Aorta (tissue), 5 donors: Measurements from ENCODE around the gene PAGE4. TPM values are rescaled to one million over a fixed set of nuclear protein-coding genes. Genes with fewer than 3 reads are reported as not detected.

Source experiments
- ATAC-seq: fragments of 200-7000 bp; cut with Tn5 transposase; one replicate; pipeline ENCODE4 v1.9.1; 2022; ENCODE audit warnings: moderate library complexity; ENCODE audit not compliant: low FRiP score
- DNase-seq, 2 donors: peaks; one replicate each; pipeline ENCODE4 v3.0.0-alpha.2; 2020
- H3K27ac ChIP-seq, 2 donors: one replicate each; pipeline ENCODE4 v1.5.1; 2013; ENCODE audit warnings: low read length in 2 of 2, mild to moderate bottlenecking in 2 of 2, moderate library complexity in 2 of 2, control low read depth in 1 of 2, inconsistent platforms in 1 of 2, low read depth in 1 of 2
- H3K27me3 ChIP-seq, 2 donors: one replicate each; pipeline ENCODE4 v1.6.1; 2013; ENCODE audit warnings: control low read depth in 1 of 2, low read length in 1 of 2, mild to moderate bottlenecking in 1 of 2, moderate library complexity in 1 of 2; ENCODE audit not compliant: insufficient read depth in 2 of 2, control insufficient read depth in 1 of 2
- H3K36me3 ChIP-seq, 2 donors: one replicate each; pipeline ENCODE4 v1.6.1; 2013; ENCODE audit warnings: control low read depth in 1 of 2, low read length in 1 of 2, mild to moderate bottlenecking in 1 of 2; ENCODE audit not compliant: insufficient read depth in 2 of 2, control insufficient read depth in 1 of 2
- H3K4me1 ChIP-seq, 2 donors: one replicate each; pipeline ENCODE4 v1.6.1; 2013; ENCODE audit warnings: low read length in 2 of 2, control low read depth in 1 of 2, mild to moderate bottlenecking in 1 of 2, moderate library complexity in 1 of 2; ENCODE audit not compliant: insufficient read depth in 2 of 2, control insufficient read depth in 1 of 2
- H3K4me3 ChIP-seq, 2 donors: one replicate each; pipeline ENCODE4 v1.5.1; 2013; ENCODE audit warnings: low read length in 2 of 2, control low read depth in 1 of 2, mild to moderate bottlenecking in 1 of 2
- H3K9me3 ChIP-seq: one replicate; pipeline ENCODE4 v1.6.1; 2013; ENCODE audit warnings: mild to moderate bottlenecking, low read length; ENCODE audit not compliant: control insufficient read depth
- WGBS, 2 donors: extraction: QIAGEN DNeasy Blood & Tissue Kit; methylation state at CpG; one replicate each; pipeline ENCODE4 v1.1.7; 2013; 5-methylcytosine and 5-hydroxymethylcytosine counted together
- intact Hi-C, 2 donors: fragments of 100-400 bp; cut with DNase I; formaldehyde crosslinking; loops; one replicate each; pipeline versions ENCODE4 v1.14.2 to v1.15.0; 2022
- polyA plus RNA-seq, 2 donors: library from polyadenylated mRNA; stranded (reverse); fragments of 200-250 nt; gene quantifications; one replicate each; pipeline ENCODE4 v1.2.3, GENCODE V29; 2013
- total RNA-seq, 2 donors: library from RNA; stranded (reverse); fragmentation: NEBNext Ultra II Directional; extraction: Animal tissue kit (Norgen Biotek cat#: 25700); gene quantifications; one replicate each; pipeline ENCODE4 v1.2.1, GENCODE V29; 2021
- donor health status: healthy with polysubstance abuse.
- donor health status: Bipolar disorder and iron deficiency.
- donor health status: DM: no; HTN: no; CAD: no.
- donor health status: DM: no; HTN: no; CAD: no.
- donor health status: DM: yes; HTN: yes; CAD: no.

The PAGE4 gene
- total and polyA plus RNA-seq, 4 donors: not detected

GRCh38 chrX:49858341-49858740 is 29.2 kb downstream of the PAGE4 start:
- Histone ChIP-seq H3K4me3 (no peak overlapping the region), H3K27ac (no peak overlapping the region), H3K36me3 (no peaks in the 10 kb centered on the region), H3K9me3 (no peaks in the 10 kb centered on the region), H3K27me3 (no peaks in the 10 kb centered on the region), H3K4me1 (no peaks in the 10 kb centered on the region)
- no peak for ATAC-seq
- WGBS, 2 donors: 36 to 51% methylated on average over 2 of the region's 2 CpGs
- intact Hi-C loops: no loop called here
- no peak for DNase-seq

- intact Hi-C loops: no loop called here
- Histone ChIP-seq H3K4me1 (no peaks in the 10 kb centered on the region), H3K9me3 (no peaks in the 10 kb centered on the region), H3K27me3 (no peaks in the 10 kb centered on the region), H3K27ac (no peak overlapping the region), H3K36me3 (no peaks in the 10 kb centered on the region), H3K4me3 (no peak overlapping the region)
- ATAC-seq (no peak), DNase-seq (no peak)
- 85 to 94% methylated on average over 1 of the region's 1 CpG for WGBS, 2 donors
Measured at GRCh38 chrX:49859491-49859890, 30.4 kb downstream of the PAGE4 start.

- intact Hi-C loops: no loop called here
- H3K9me3 ChIP-seq: no peaks in the 10 kb centered on the region
- no peak for DNase-seq
- H3K27ac ChIP-seq: no peak overlapping the region
- WGBS, 2 donors: 55 to 59% methylated on average over 2 of the region's 2 CpGs
- no peaks in the 10 kb centered on the region for H3K27me3 ChIP-seq
- H3K4me1 ChIP-seq: no peaks in the 10 kb centered on the region
- no peak overlapping the region for H3K4me3 ChIP-seq
- H3K36me3 ChIP-seq: no peaks in the 10 kb centered on the region
- ATAC-seq: no peak
Measured at GRCh38 chrX:49860867-49861535, 31.9 kb downstream of the PAGE4 start.

GRCh38 chrX:49862093-49862492 is 33.0 kb downstream of the PAGE4 start:
- Histone ChIP-seq H3K27ac (no peak overlapping the region), H3K4me1 (no peaks in the 10 kb centered on the region)
- intact Hi-C loops: no loop called here

GRCh38 chrX:49868739-49869138 is 39.6 kb downstream of the PAGE4 start:
- intact Hi-C loops: no loop called here
- H3K27ac ChIP-seq: no peak overlapping the region
- ATAC-seq (no peak), DNase-seq (no peak)
- no peaks in the 10 kb centered on the region for H3K9me3 ChIP-seq
- no peaks in the 10 kb centered on the region for H3K36me3 ChIP-seq
- H3K27me3 ChIP-seq: no peaks in the 10 kb centered on the region
- H3K4me3 ChIP-seq: no peak overlapping the region
- WGBS, 2 donors: 29 to 37% methylated on average over 1 of the region's 1 CpG
- no peaks in the 10 kb centered on the region for H3K4me1 ChIP-seq

More at GRCh38 chrX:49862093-49862492, 33.0 kb downstream of the PAGE4 start:
- H3K9me3 ChIP-seq: no peaks in the 10 kb centered on the region
- no peak overlapping the region for H3K4me3 ChIP-seq
- no peaks in the 10 kb centered on the region for H3K36me3 ChIP-seq
- no peaks in the 10 kb centered on the region for H3K27me3 ChIP-seq
- ATAC-seq: no peak
- no peak for DNase-seq

GRCh38 chrX:49876750-49877149 is 47.6 kb downstream of the PAGE4 start:
- Histone ChIP-seq H3K4me1 (peaks cover 0 to 2% of the 10 kb centered on the region in 2 donors), H3K9me3 (no peaks in the 10 kb centered on the region), H3K27me3 (peaks cover 0 to 8% of the 10 kb centered on the region in 2 donors), H3K27ac (no peak overlapping the region), H3K36me3 (no peaks in the 10 kb centered on the region), H3K4me3 (no peak overlapping the region)
- WGBS, 2 donors: 18 to 22% methylated on average over 3 of the region's 3 CpGs
- no peak for DNase-seq
- intact Hi-C loops: loop anchor here in 1 of 2 donors (5.0 kb wide), 1 partner anchor 584 kb away; no protein-coding TSS in a partner anchor
- no peak for ATAC-seq

- DNase-seq (no peak), ATAC-seq (no peak)
- Histone ChIP-seq H3K4me3 (no peak overlapping the region), H3K36me3 (peaks cover 0 to under 1% of the 10 kb centered on the region in 2 donors), H3K27ac (no peak overlapping the region), H3K4me1 (peaks cover 0 to 2% of the 10 kb centered on the region in 2 donors), H3K9me3 (no peaks in the 10 kb centered on the region), H3K27me3 (peaks cover 0 to 8% of the 10 kb centered on the region in 2 donors)
- intact Hi-C loops: loop anchor here in 1 of 2 donors (5.0 kb wide), 1 partner anchor 585 kb away; no protein-coding TSS in a partner anchor
- 62 to 73% methylated on average over 5 of the region's 5 CpGs for WGBS, 2 donors
Measured at GRCh38 chrX:49877397-49878101, 48.4 kb downstream of the PAGE4 start.

- peak; percentile 47 for ATAC-seq
- Histone ChIP-seq H3K36me3 (peaks cover 0 to 2% of the 10 kb centered on the region in 2 donors), H3K27me3 (peaks cover 0 to 8% of the 10 kb centered on the region in 2 donors), H3K27ac (peak overlapping the region in 1 of 2 donors; percentile 69), H3K4me3 (peak overlapping the region; percentile 42 to 83), H3K9me3 (no peaks in the 10 kb centered on the region), H3K4me1 (peaks cover 0 to 2% of the 10 kb centered on the region in 2 donors)
- DNase-seq: peak in 1 of 2 donors; percentile 44
- 11 to 33% methylated on average over 28 of the region's 28 CpGs for WGBS, 2 donors
- intact Hi-C loops: loop anchor here in 1 of 2 donors (5.0 kb wide), 1 partner anchor 586 kb away; no protein-coding TSS in a partner anchor
Measured at GRCh38 chrX:49878128-49878833, 49.2 kb downstream of the PAGE4 start.
